ENCODE results near the gene PDCD1LG2. TPM values are rescaled to one million over a fixed set of nuclear protein-coding genes. Genes with fewer than 3 reads are reported as not detected.

Gene PDCD1LG2
- polyA plus RNA-seq, 2 donors, result 0.18 to 0.19 TPM

DNA sequence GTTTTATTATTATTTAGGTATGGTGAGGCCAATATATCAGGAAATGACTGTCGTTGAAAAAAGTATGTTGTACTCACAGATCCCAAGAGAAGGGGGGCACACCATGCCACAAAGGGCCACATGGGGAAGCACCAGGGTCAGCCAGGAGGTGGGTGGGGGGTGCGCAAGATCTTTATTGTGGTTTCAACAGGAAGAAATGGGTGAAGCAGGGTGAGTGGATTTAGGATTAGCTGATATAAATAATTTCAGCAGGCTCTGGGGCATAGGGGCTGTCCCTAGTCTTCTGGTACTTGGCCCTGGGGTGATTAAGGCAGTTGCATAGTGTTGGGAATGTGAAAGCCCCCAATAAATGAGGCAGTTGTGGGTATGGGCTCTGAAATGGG is 8.6 kb downstream of the PDCD1LG2 start:
- WGBS, 2 donors, result 58 to 71% methylated on average over 2 of the region's 2 CpGs
- no peaks in the 10 kb centered on the region for H3K9me3 ChIP-seq (ENCODE audit: control insufficient read depth in 2 of 2, insufficient read depth in 1 of 2, low read depth in 1 of 2, low read length in 1 of 2)

DNA sequence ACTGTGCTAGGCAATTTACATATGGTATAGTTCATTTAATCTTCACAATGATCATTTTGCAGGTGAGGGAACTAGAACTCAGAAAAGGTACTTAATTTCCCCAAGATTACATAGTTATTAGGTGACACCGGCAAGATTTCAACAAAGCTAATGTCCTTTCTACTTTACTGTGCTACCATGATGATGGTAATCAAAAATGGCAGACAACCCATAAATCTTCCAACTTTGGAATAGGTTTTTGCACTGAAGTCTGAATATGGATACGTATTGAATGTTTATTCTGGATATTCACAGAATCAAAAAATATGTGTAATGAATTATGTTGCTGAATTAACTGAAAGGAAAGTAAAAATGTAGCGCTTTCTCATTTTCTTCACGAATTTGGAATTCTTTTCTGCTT is 13.8 kb downstream of the PDCD1LG2 start:
- H3K27ac ChIP-seq (ENCODE audit: low read depth in 2 of 2, low read length in 1 of 2), result no peak overlapping the region
- 93 to 95% methylated on average over 4 of the region's 4 CpGs for WGBS, 2 donors
- no peaks in the 10 kb centered on the region for H3K36me3 ChIP-seq (ENCODE audit: control insufficient read depth in 2 of 2, insufficient read depth in 2 of 2, low read length in 1 of 2)

More for the DNA sequence above, 8.6 kb downstream of the PDCD1LG2 start:
- Histone ChIP-seq H3K36me3 (ENCODE audit: control insufficient read depth in 2 of 2, insufficient read depth in 2 of 2, low read length in 1 of 2) (no peaks in the 10 kb centered on the region), H3K27ac (ENCODE audit: low read depth in 2 of 2, low read length in 1 of 2) (no peak overlapping the region), H3K27me3 (ENCODE audit: control insufficient read depth in 1 of 2, insufficient read depth in 2 of 2, low read length in 2 of 2) (no peaks in the 10 kb centered on the region), H3K4me3 (ENCODE audit: low read depth in 1 of 2, low read length in 2 of 2) (no peak overlapping the region), H3K4me1 (ENCODE audit: control insufficient read depth in 2 of 2, insufficient read depth in 2 of 2, low read length in 1 of 2) (no peaks in the 10 kb centered on the region)

DNA sequence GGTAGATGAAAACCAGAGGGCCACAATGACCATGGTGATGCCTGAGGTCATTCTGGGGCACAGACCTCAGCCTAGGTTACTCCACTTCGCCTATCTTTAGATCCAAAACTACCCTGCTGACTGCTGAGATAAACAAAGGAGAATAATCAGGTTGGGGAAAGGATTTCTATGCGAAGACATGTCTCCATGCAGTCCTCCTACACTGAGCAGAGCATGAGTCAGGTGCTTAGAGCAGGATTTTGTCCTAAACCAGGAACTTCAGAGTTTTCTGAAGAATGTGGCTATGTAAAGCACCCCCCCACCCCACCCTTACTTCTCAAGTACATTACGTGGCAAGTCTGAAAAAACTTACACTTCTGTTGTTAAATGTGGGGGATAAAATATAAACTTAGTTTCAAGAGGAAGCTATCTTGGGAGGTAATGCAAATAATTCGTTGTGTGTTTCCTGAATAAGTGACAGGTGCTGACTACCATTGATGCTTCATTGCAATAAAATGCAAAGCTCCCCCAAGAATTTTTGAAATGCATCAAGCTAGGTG is 19.4 kb downstream of the PDCD1LG2 start:
- Histone ChIP-seq H3K9me3 (ENCODE audit: control insufficient read depth in 2 of 2, insufficient read depth in 1 of 2, low read depth in 1 of 2, low read length in 1 of 2) (no peaks in the 10 kb centered on the region), H3K36me3 (ENCODE audit: control insufficient read depth in 2 of 2, insufficient read depth in 2 of 2, low read length in 1 of 2) (no peaks in the 10 kb centered on the region), H3K27ac (ENCODE audit: low read depth in 2 of 2, low read length in 1 of 2) (peak overlapping the region in 1 of 2 donors; percentile 9), H3K4me1 (ENCODE audit: control insufficient read depth in 2 of 2, insufficient read depth in 2 of 2, low read length in 1 of 2) (peaks cover 0 to 2% of the 10 kb centered on the region in 2 donors), H3K27me3 (ENCODE audit: control insufficient read depth in 1 of 2, insufficient read depth in 2 of 2, low read length in 2 of 2) (no peaks in the 10 kb centered on the region), H3K4me3 (ENCODE audit: low read depth in 1 of 2, low read length in 2 of 2) (no peak overlapping the region)
- WGBS, 2 donors, result 55 to 58% methylated on average over 4 of the region's 4 CpGs

More for the DNA sequence above, 13.8 kb downstream of the PDCD1LG2 start:
- Histone ChIP-seq H3K4me3 (ENCODE audit: low read depth in 1 of 2, low read length in 2 of 2) (no peak overlapping the region), H3K9me3 (ENCODE audit: control insufficient read depth in 2 of 2, insufficient read depth in 1 of 2, low read depth in 1 of 2, low read length in 1 of 2) (no peaks in the 10 kb centered on the region), H3K27me3 (ENCODE audit: control insufficient read depth in 1 of 2, insufficient read depth in 2 of 2, low read length in 2 of 2) (no peaks in the 10 kb centered on the region), H3K4me1 (ENCODE audit: control insufficient read depth in 2 of 2, insufficient read depth in 2 of 2, low read length in 1 of 2) (no peaks in the 10 kb centered on the region)

DNA sequence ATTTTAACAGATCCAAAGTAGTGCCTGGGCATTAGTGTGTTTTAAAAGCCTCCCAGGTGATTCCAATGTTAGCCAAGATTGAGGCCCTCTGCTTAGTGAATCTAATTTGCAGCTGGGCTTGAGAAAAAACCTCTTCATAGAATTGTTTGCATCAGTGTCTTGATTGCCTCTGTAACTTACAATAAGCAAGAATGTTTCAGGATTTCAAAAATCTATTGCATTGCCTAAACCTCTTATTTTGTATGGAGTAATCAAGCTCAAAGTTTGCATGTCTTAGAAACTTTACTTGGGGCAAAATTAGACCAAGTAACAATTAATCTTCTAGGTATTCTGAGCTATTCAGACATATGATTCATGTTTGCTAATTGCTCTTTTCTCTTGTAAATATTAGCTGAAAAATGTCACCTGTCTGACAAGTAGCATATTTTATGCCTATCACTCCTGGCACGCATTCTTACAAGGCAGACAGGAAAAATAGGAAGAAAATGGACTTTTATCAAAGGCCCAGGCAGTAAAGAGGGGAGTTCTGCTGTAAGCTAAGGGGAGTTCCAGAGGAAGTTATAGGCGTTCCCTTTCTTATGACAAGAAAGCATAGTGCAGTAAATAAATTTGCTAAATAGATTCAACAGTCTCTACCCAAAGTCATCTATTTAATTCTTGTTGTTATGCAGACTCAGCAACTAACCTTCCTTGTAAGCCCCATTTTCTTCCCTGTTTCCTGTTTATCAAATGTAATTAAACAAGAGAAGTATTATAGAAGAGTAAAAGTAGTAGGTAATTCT is 21.0 kb downstream of the PDCD1LG2 start:
- H3K4me3 ChIP-seq (ENCODE audit: low read depth in 1 of 2, low read length in 2 of 2), result no peak overlapping the region
- no peaks in the 10 kb centered on the region for H3K27me3 ChIP-seq (ENCODE audit: control insufficient read depth in 1 of 2, insufficient read depth in 2 of 2, low read length in 2 of 2)
- no peaks in the 10 kb centered on the region for H3K9me3 ChIP-seq (ENCODE audit: control insufficient read depth in 2 of 2, insufficient read depth in 1 of 2, low read depth in 1 of 2, low read length in 1 of 2)
- H3K4me1 ChIP-seq (ENCODE audit: control insufficient read depth in 2 of 2, insufficient read depth in 2 of 2, low read length in 1 of 2), result peaks cover 0 to 2% of the 10 kb centered on the region in 2 donors
- WGBS, 2 donors, result 23 to 31% methylated on average over 2 of the region's 2 CpGs
- no peaks in the 10 kb centered on the region for H3K36me3 ChIP-seq (ENCODE audit: control insufficient read depth in 2 of 2, insufficient read depth in 2 of 2, low read length in 1 of 2)
- no peak overlapping the region for H3K27ac ChIP-seq (ENCODE audit: low read depth in 2 of 2, low read length in 1 of 2)

DNA sequence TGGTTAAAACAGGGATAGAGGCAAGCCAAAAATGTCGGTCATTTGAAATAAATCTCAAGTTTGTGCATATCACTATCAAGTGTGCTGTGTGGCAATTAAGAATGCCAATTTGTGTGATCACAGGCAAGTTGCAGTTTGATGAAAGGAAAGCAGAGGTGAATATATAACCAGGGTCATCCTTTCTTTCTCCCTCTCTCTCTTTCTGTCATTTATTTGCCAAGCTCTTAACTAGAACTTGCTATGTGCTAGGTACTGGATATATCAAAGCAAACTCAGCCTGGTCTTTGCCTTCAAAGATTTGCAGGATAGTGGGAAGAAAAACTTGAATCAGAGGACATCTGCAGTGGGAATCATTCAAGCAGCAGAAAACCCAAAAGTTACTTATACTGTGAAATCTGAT is 22.0 kb downstream of the PDCD1LG2 start:
- H3K9me3 ChIP-seq (ENCODE audit: control insufficient read depth in 2 of 2, insufficient read depth in 1 of 2, low read depth in 1 of 2, low read length in 1 of 2), result no peaks in the 10 kb centered on the region
- H3K36me3 ChIP-seq (ENCODE audit: control insufficient read depth in 2 of 2, insufficient read depth in 2 of 2, low read length in 1 of 2), result no peaks in the 10 kb centered on the region
- 85 to 87% methylated on average over 1 of the region's 1 CpG for WGBS, 2 donors
- peaks cover 0 to 2% of the 10 kb centered on the region in 2 donors for H3K4me1 ChIP-seq (ENCODE audit: control insufficient read depth in 2 of 2, insufficient read depth in 2 of 2, low read length in 1 of 2)
- no peak overlapping the region for H3K4me3 ChIP-seq (ENCODE audit: low read depth in 1 of 2, low read length in 2 of 2)
- no peaks in the 10 kb centered on the region for H3K27me3 ChIP-seq (ENCODE audit: control insufficient read depth in 1 of 2, insufficient read depth in 2 of 2, low read length in 2 of 2)
- H3K27ac ChIP-seq (ENCODE audit: low read depth in 2 of 2, low read length in 1 of 2), result no peak overlapping the region

DNA sequence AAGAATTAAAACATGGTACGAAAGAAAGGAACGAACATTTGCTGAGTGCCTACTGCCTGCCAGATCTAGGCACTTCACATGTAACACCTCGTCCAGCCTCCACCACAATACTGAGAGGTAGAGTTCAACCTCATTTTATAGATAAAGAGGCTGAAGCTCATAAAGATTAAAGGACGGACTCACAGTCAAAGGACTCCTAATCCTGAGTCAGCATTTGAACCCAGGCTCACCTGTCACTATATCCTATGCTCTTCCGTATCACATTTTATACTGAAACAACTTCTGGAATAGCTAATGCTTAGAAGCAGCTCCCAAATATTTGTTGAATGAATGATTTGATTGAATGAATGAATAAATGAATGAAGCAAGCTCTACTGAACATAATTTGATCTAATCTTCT is 22.5 kb downstream of the PDCD1LG2 start:
- H3K4me1 ChIP-seq (ENCODE audit: control insufficient read depth in 2 of 2, insufficient read depth in 2 of 2, low read length in 1 of 2), result peaks cover 0 to 2% of the 10 kb centered on the region in 2 donors
- no peaks in the 10 kb centered on the region for H3K36me3 ChIP-seq (ENCODE audit: control insufficient read depth in 2 of 2, insufficient read depth in 2 of 2, low read length in 1 of 2)
- WGBS, 2 donors, result 95 to 96% methylated on average over 5 of the region's 5 CpGs
- H3K27me3 ChIP-seq (ENCODE audit: control insufficient read depth in 1 of 2, insufficient read depth in 2 of 2, low read length in 2 of 2), result no peaks in the 10 kb centered on the region
- H3K9me3 ChIP-seq (ENCODE audit: control insufficient read depth in 2 of 2, insufficient read depth in 1 of 2, low read depth in 1 of 2, low read length in 1 of 2), result no peaks in the 10 kb centered on the region
- no peak overlapping the region for H3K27ac ChIP-seq (ENCODE audit: low read depth in 2 of 2, low read length in 1 of 2)
- H3K4me3 ChIP-seq (ENCODE audit: low read depth in 1 of 2, low read length in 2 of 2), result no peak overlapping the region

DNA sequence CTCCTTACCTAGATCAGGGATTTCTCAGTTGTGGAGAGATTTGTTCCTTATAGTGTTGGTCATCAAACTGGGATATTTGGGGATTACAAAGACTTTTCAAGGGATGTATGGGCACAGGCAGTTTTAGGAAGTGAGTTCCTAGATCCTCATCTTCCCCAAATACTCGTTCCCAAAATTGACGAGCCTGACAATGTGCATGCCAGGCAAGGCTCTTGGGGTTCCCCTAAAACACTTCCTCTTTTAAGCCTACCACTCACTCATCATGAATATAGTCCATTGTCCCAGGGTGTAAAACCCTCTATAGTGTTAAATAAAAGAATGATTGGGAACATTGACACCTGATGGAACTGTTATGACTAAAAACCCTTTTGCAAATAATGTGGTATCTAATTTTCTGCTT is 26.4 kb downstream of the PDCD1LG2 start:
- Histone ChIP-seq H3K27ac (ENCODE audit: low read depth in 2 of 2, low read length in 1 of 2) (no peak overlapping the region), H3K4me1 (ENCODE audit: control insufficient read depth in 2 of 2, insufficient read depth in 2 of 2, low read length in 1 of 2) (no peaks in the 10 kb centered on the region), H3K36me3 (ENCODE audit: control insufficient read depth in 2 of 2, insufficient read depth in 2 of 2, low read length in 1 of 2) (no peaks in the 10 kb centered on the region), H3K9me3 (ENCODE audit: control insufficient read depth in 2 of 2, insufficient read depth in 1 of 2, low read depth in 1 of 2, low read length in 1 of 2) (no peaks in the 10 kb centered on the region), H3K27me3 (ENCODE audit: control insufficient read depth in 1 of 2, insufficient read depth in 2 of 2, low read length in 2 of 2) (no peaks in the 10 kb centered on the region), H3K4me3 (ENCODE audit: low read depth in 1 of 2, low read length in 2 of 2) (no peak overlapping the region)
- 79 to 89% methylated on average over 2 of the region's 2 CpGs for WGBS, 2 donors

DNA sequence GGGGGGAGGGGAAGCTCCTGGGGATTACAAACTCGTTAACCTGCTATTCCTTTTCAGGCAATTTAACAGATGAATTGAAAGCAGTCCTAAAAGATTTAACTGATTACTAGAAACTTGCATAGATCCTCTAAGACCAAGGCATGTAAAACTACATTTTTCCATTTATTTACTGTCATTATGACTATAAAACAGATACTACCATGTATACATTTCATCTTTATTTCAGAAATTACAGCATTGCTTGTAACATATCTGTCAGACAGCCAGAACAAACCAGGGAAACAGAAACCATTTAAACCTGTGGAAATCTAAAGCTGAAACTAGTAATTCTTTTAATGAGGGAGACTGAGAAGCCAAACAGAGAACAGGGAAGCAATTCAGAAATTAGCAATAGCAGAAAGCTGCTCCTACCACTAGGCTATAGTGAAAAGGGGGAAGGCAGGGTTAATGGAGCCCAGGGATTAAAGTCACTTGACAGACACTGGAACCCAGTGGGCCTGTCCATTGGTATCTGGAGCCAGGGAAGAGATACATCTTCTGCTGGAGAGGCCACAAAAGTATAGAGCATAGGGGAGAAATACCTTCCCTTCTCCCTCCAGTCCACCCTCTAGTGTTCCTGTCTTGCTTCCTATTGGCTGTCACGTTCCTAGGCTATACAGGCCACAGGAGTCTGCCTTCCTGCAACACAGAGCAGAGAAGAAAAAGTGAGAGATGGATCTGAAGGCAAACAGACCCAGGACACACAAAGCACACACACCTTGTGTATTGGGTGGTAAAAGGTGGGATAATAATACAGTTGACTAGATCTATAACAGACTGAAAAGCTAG is 33.8 kb downstream of the PDCD1LG2 start:
- no peak overlapping the region for H3K27ac ChIP-seq (ENCODE audit: low read depth in 2 of 2, low read length in 1 of 2)
- no peak overlapping the region for H3K4me3 ChIP-seq (ENCODE audit: low read depth in 1 of 2, low read length in 2 of 2)
- H3K4me1 ChIP-seq (ENCODE audit: control insufficient read depth in 2 of 2, insufficient read depth in 2 of 2, low read length in 1 of 2), result no peaks in the 10 kb centered on the region
- 52 to 54% methylated on average over 2 of the region's 2 CpGs for WGBS, 2 donors
- H3K36me3 ChIP-seq (ENCODE audit: control insufficient read depth in 2 of 2, insufficient read depth in 2 of 2, low read length in 1 of 2), result no peaks in the 10 kb centered on the region
- H3K27me3 ChIP-seq (ENCODE audit: control insufficient read depth in 1 of 2, insufficient read depth in 2 of 2, low read length in 2 of 2), result no peaks in the 10 kb centered on the region
- no peaks in the 10 kb centered on the region for H3K9me3 ChIP-seq (ENCODE audit: control insufficient read depth in 2 of 2, insufficient read depth in 1 of 2, low read depth in 1 of 2, low read length in 1 of 2)

DNA sequence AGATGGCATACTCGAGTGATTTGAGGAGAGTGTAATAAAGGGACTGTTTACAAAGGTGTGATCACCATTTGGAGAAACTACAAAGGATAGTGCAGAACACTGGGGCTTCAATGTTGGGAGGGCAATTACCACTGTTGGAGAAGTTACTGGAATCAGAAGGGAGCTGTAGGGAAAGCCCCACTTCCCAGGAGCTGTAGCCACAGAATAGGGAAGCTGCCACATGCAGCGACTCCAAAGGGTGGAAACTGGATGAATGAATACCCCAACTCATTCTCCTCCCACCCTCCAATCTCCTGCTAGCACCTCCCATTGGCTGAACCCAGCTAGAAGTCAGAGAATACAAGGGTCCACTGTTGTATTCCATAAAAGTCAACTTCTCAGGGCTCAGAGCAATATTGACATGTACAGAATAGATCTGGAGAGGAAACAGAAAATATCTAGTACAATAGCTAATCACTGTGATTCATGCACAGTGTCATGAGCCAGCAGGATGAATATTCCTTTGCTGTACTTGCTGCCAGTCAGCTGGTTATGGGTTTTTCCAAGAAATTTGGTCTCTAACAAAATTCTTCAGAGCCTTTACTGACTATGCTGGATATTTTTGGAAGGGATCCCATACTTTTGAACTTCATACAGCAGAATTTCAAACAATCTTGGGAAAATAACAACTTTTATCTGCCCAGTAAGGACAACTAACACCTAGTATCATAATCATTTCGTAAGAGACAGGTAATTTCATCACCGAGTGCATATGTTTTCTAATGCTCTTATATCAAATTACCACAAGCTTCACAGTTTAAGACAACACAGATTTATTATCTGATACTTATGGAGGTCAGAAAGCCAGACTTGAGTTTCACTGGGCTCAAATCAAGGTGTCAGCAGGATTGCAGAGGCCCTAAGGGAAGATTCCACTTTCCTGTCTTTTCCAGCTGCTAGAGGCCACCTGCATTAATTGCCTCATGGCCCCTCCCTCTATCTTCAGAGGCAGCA is 39.6 kb downstream of the PDCD1LG2 start:
- WGBS, 2 donors, result 52 to 56% methylated on average over 4 of the region's 4 CpGs
- peak overlapping the region in 1 of 2 donors; percentile 36 for H3K27ac ChIP-seq (ENCODE audit: low read depth in 2 of 2, low read length in 1 of 2)
- H3K4me3 ChIP-seq (ENCODE audit: low read depth in 1 of 2, low read length in 2 of 2), result no peak overlapping the region
- peaks cover 3 to 8% of the 10 kb centered on the region in 2 donors for H3K4me1 ChIP-seq (ENCODE audit: control insufficient read depth in 2 of 2, insufficient read depth in 2 of 2, low read length in 1 of 2)
- no peaks in the 10 kb centered on the region for H3K27me3 ChIP-seq (ENCODE audit: control insufficient read depth in 1 of 2, insufficient read depth in 2 of 2, low read length in 2 of 2)
- H3K36me3 ChIP-seq (ENCODE audit: control insufficient read depth in 2 of 2, insufficient read depth in 2 of 2, low read length in 1 of 2), result no peaks in the 10 kb centered on the region
- H3K9me3 ChIP-seq (ENCODE audit: control insufficient read depth in 2 of 2, insufficient read depth in 1 of 2, low read depth in 1 of 2, low read length in 1 of 2), result no peaks in the 10 kb centered on the region
